Keratinocyte (primary cell): ENCODE measurements around the gene FREM1. TPM values are rescaled to one million over a fixed set of nuclear protein-coding genes. Genes with fewer than 3 reads are reported as not detected.

Experiments used
- DNase-seq: peaks from one replicate; pipeline ENCODE4 v3.0.0-alpha.2; 2011; ENCODE audit warnings: low read depth, missing footprints, low spot score
- FAIRE-seq: peaks from 2 replicates; lab custom pipeline; 2011; peaks lifted over from hg19 to GRCh38; lab: Jason Lieb, UNC
- H2AFZ ChIP-seq: 2 replicates; pipeline ENCODE4 v1.6.0; 2012; ENCODE audit warnings: low read length, control low read depth, inconsistent platforms; ENCODE audit not compliant: control insufficient read depth
- H3K27ac ChIP-seq: 2 replicates; pipeline ENCODE4 v1.5.1; 2011; ENCODE audit warnings: low read length; ENCODE audit not compliant: control insufficient read depth, insufficient read depth
- H3K27me3 ChIP-seq: 3 replicates; pipeline ENCODE4 v1.6.0; 2011; ENCODE audit warnings: low read length; ENCODE audit not compliant: control insufficient read depth, insufficient read depth; ENCODE audit errors: extremely low read depth
- H3K36me3 ChIP-seq, 2 experiments: 2 replicates in 1 of 2; 3 replicates in 1 of 2; pipeline ENCODE4 v1.5.1; 2011; ENCODE audit warnings: low read length in 2 of 2, mild to moderate bottlenecking in 1 of 2; ENCODE audit not compliant: control insufficient read depth in 2 of 2, insufficient read depth in 2 of 2; ENCODE audit errors: extremely low read depth in 1 of 2
- H3K4me1 ChIP-seq: 3 replicates; pipeline ENCODE4 v1.5.1; 2011; ENCODE audit warnings: low read length; ENCODE audit not compliant: control insufficient read depth, insufficient read depth; ENCODE audit errors: extremely low read depth
- H3K4me2 ChIP-seq: 3 replicates; pipeline ENCODE4 v1.6.0; 2011; ENCODE audit warnings: low read depth, low read length; ENCODE audit not compliant: control insufficient read depth, insufficient read depth; ENCODE audit errors: extremely low read depth
- H3K4me3 ChIP-seq, 3 experiments: fragments of 200-600 bp in 1 of 3; sonication (generic) in 1 of 3; 2 replicates in 2 of 3; 3 replicates in 1 of 3; pipeline ENCODE4 v1.5.1; 2011 to 2016; ENCODE audit warnings: low read length in 3 of 3, mild to moderate bottlenecking in 3 of 3, control low read depth in 2 of 3, inconsistent platforms in 1 of 3, low read depth in 1 of 3, mixed read lengths in 1 of 3, mixed run types in 1 of 3, moderate library complexity in 1 of 3; ENCODE audit not compliant: control insufficient read depth in 2 of 3, insufficient read depth in 2 of 3; ENCODE audit errors: extremely low read depth in 1 of 3
- H3K79me2 ChIP-seq: 2 replicates; pipeline ENCODE4 v1.6.0; 2012; ENCODE audit warnings: low read length; ENCODE audit not compliant: control insufficient read depth, insufficient read depth
- H3K9ac ChIP-seq: 3 replicates; pipeline ENCODE4 v1.6.0; 2011; ENCODE audit warnings: low read length; ENCODE audit not compliant: control insufficient read depth, insufficient read depth; ENCODE audit errors: extremely low read depth
- H3K9me1 ChIP-seq: 3 replicates; pipeline ENCODE4 v1.6.0; 2011; ENCODE audit warnings: low read length; ENCODE audit not compliant: control insufficient read depth, insufficient read depth; ENCODE audit errors: extremely low read depth
- H3K9me3 ChIP-seq: 2 replicates; pipeline ENCODE4 v1.5.1; 2012; ENCODE audit warnings: low read depth, low read length; ENCODE audit not compliant: control insufficient read depth
- H4K20me1 ChIP-seq: 3 replicates; pipeline ENCODE4 v1.6.0; 2011; ENCODE audit warnings: low read length; ENCODE audit not compliant: control insufficient read depth, insufficient read depth; ENCODE audit errors: extremely low read depth
- CTCF ChIP-seq, 3 experiments: IDR thresholded peaks in 1 of 3; conservative IDR thresholded peaks in 1 of 3; optimal IDR thresholded peaks in 1 of 3; 2 replicates in 2 of 3; 3 replicates in 1 of 3; pipeline versions ENCODE3 to v1.5.1; 2011; ENCODE audit warnings: low read length in 3 of 3, mild to moderate bottlenecking in 3 of 3, moderate library complexity in 2 of 3, control low read depth in 1 of 3, inconsistent platforms in 1 of 3; ENCODE audit not compliant: insufficient read depth in 2 of 3; ENCODE audit errors: extremely low read depth in 1 of 3
- EZH2 ChIP-seq: IDR thresholded peaks from one replicate; pipeline ENCODE4 v1.6.1; 2012; ENCODE audit warnings: inconsistent platforms, mild to moderate bottlenecking, low read length, moderate library complexity
- dilution Hi-C: fragments of 300-500 bp; cut with MboI; formaldehyde crosslinking; loops from one replicate; pipeline ENCODE4 v1.7.0; 2020; ENCODE audit warnings: low sequenced_read_pairs; ENCODE audit not compliant: extremely low pct_ligation_motif_present
- polyA plus RNA-seq, 5 experiments: library from polyadenylated mRNA; depleted of rRNA in 3 of 5; stranded (reverse) in 3 of 5; stranded (forward) in 1 of 5; unstranded in 1 of 5; fragments of >200 nt; gene quantifications; 1 replicate in 1 of 5; 2 replicates in 3 of 5; 3 replicates in 1 of 5; pipeline versions ENCODE4 v1.2.1 to v1.2.3, GENCODE V29; 2011 to 2012; ENCODE audit warnings: missing spikeins in 2 of 5, low read depth in 1 of 5, low replicate concordance in 1 of 5

FREM1 gene
- polyA plus RNA-seq, 1 donor (not counting 4 experiments of a cell fraction or from before 2014, with no cell fraction given): under 0.01 TPM

DNA sequence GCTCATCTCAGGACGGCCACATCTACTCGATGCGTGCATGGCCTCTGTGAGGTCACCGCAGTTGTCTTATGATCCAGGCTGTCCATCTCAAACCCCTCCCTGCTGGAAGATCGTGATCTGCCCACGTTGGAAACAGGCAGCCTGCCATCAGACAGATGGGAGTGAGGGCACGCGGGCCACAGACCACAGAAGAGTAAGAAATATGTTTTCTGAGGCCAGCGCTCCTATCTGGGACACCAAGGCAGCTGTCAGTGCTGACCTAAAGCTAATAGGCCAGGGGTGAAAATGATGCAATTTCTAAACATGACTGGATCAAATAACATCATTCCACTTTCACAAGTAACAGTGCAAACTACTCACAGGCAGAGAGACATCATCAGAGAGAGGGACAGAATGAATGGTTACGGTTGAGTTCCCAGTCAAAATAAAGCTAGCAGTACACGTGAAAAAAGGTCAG, 130.6 kb downstream of the FREM1 start:
- no peaks in the 10 kb centered on the region for H3K9me1 ChIP-seq
- no peak for TF ChIP-seq CTCF (optimal IDR thresholded peaks at IDR 0.05 in 1 of 3, IDR thresholded peaks at IDR 0.05 in 1 of 3, conservative IDR thresholded peaks at IDR 0.05 in 1 of 3; ENCODE audit: extremely low read depth in 1 of 3, insufficient read depth in 2 of 3, low read length in 3 of 3)
- TF ChIP-seq EZH2: no peak
- no peak overlapping the region for H3K9ac ChIP-seq
- H3K4me2 ChIP-seq: no peak overlapping the region
- H3K27ac ChIP-seq: no peak overlapping the region
- no peak for DNase-seq
- no peaks in the 10 kb centered on the region for H4K20me1 ChIP-seq
- dilution Hi-C loops: no loop called here
- peaks cover 5% of the 10 kb centered on the region for H3K27me3 ChIP-seq
- H3K9me3 ChIP-seq: no peaks in the 10 kb centered on the region
- H3K4me1 ChIP-seq: no peaks in the 10 kb centered on the region
- no peak overlapping the region for H3K4me3 ChIP-seq
- no peaks in the 10 kb centered on the region for H3K36me3 ChIP-seq
- FAIRE-seq: no peak
- H2AFZ ChIP-seq: no peak overlapping the region
- H3K79me2 ChIP-seq: no peaks in the 10 kb centered on the region

GRCh38 chr9:14778565-14778964, 131.7 kb downstream of the FREM1 start:
- no peaks in the 10 kb centered on the region for H3K9me3 ChIP-seq
- peaks cover 5% of the 10 kb centered on the region for H3K27me3 ChIP-seq
- no peak overlapping the region for H3K27ac ChIP-seq
- DNase-seq (no peak), FAIRE-seq (no peak)
- no peaks in the 10 kb centered on the region for H3K4me1 ChIP-seq
- no peak overlapping the region for H3K9ac ChIP-seq
- H3K4me2 ChIP-seq: no peak overlapping the region
- TF ChIP-seq CTCF (optimal IDR thresholded peaks at IDR 0.05 in 1 of 3, IDR thresholded peaks at IDR 0.05 in 1 of 3, conservative IDR thresholded peaks at IDR 0.05 in 1 of 3; ENCODE audit: extremely low read depth in 1 of 3, insufficient read depth in 2 of 3, low read length in 3 of 3): no peak
- no peak for TF ChIP-seq EZH2
- H3K36me3 ChIP-seq: no peaks in the 10 kb centered on the region
- dilution Hi-C loops: no loop called here
- H3K79me2 ChIP-seq: no peaks in the 10 kb centered on the region
- no peaks in the 10 kb centered on the region for H3K9me1 ChIP-seq
- no peaks in the 10 kb centered on the region for H4K20me1 ChIP-seq
- no peak overlapping the region for H2AFZ ChIP-seq
- H3K4me3 ChIP-seq: no peak overlapping the region
